ENCODE measurements around the gene CD109. TPM values are rescaled to one million over a fixed set of nuclear protein-coding genes. Genes with fewer than 3 reads are reported as not detected.

The CD109 gene
- polyA plus RNA-seq, 1 donor from 2014 or later, result 0.07 TPM

GRCh38 chr6:73690056-73690455 lies 5.9 kb upstream of the CD109 start:
- Histone ChIP-seq H2AFZ (ENCODE audit: low read depth, low read length) (no peak overlapping the region), H3K9me2 (ENCODE audit: insufficient read depth, low read length) (no peaks in the 10 kb centered on the region), H3K27me3 (ENCODE audit: insufficient read depth, low read depth, low read length) (peaks cover 5% of the 10 kb centered on the region), H3K4me2 (ENCODE audit: low read length) (no peak overlapping the region), H4K20me1 (ENCODE audit: insufficient read depth) (no peaks in the 10 kb centered on the region), H3K79me2 (replicated peaks; ENCODE audit: insufficient read depth, low read length) (no peaks in the 10 kb centered on the region), H3K4me3 (ENCODE audit: low read length) (no peak overlapping the region), H3K9ac (ENCODE audit: low read length) (no peak overlapping the region), H3K27ac (ENCODE audit: low read length) (no peak overlapping the region), H3F3A (ENCODE audit: insufficient read depth, low read length, poor library complexity, severe bottlenecking) (no peaks in the 10 kb centered on the region), H3K36me3 (ENCODE audit: insufficient read depth, low read length) (no peaks in the 10 kb centered on the region), H3K9me3 (ENCODE audit: low read length) (no peaks in the 10 kb centered on the region)
- TF ChIP-seq POLR2AphosphoS5 (IDR thresholded peaks at IDR 0.05), result no peak
- TF ChIP-seq TAF1 (IDR thresholded peaks at IDR 0.05; ENCODE audit: low read depth), result no peak
- TF ChIP-seq SMC3 (conservative IDR thresholded peaks at IDR 0.05; ENCODE audit: poor library complexity), result no peak
- TF ChIP-seq MXI1 (conservative IDR thresholded peaks at IDR 0.05; ENCODE audit: poor library complexity, severe bottlenecking), result no peak
- TF ChIP-seq RAD21 (conservative IDR thresholded peaks at IDR 0.05), result no peak

- peaks cover 17% of the 10 kb centered on the region for H3K27me3 ChIP-seq (ENCODE audit: insufficient read depth, low read depth, low read length)
- H3K9me3 ChIP-seq (ENCODE audit: low read length), result no peaks in the 10 kb centered on the region
- H4K20me1 ChIP-seq (ENCODE audit: insufficient read depth), result no peaks in the 10 kb centered on the region
- no peaks in the 10 kb centered on the region for H3K9me2 ChIP-seq (ENCODE audit: insufficient read depth, low read length)
- no peak overlapping the region for H3K27ac ChIP-seq (ENCODE audit: low read length)
- no peak overlapping the region for H2AFZ ChIP-seq (ENCODE audit: low read depth, low read length)
- H3K79me2 ChIP-seq (replicated peaks; ENCODE audit: insufficient read depth, low read length), result no peaks in the 10 kb centered on the region
- TF ChIP-seq MXI1 (conservative IDR thresholded peaks at IDR 0.05; ENCODE audit: poor library complexity, severe bottlenecking), result no peak
- TF ChIP-seq TAF1 (IDR thresholded peaks at IDR 0.05; ENCODE audit: low read depth), result no peak
- TF ChIP-seq RAD21 (conservative IDR thresholded peaks at IDR 0.05), result no peak
- no peak for TF ChIP-seq EP300 (conservative IDR thresholded peaks at IDR 0.05; ENCODE audit: poor library complexity, severe bottlenecking)
- TF ChIP-seq EZH2 (IDR thresholded peaks at IDR 0.05; ENCODE audit: borderline replicate concordance, insufficient read depth, low read length, poor library complexity, severe bottlenecking), result no peak
- no peak for TF ChIP-seq POLR2AphosphoS5 (IDR thresholded peaks at IDR 0.05)
- TF ChIP-seq CTCF (IDR thresholded peaks at IDR 0.05; ENCODE audit: poor library complexity, severe bottlenecking), result no peak
- TF ChIP-seq REST (IDR thresholded peaks at IDR 0.05; ENCODE audit: borderline replicate concordance), result no peak
- no peak for TF ChIP-seq SMC3 (conservative IDR thresholded peaks at IDR 0.05; ENCODE audit: poor library complexity)
- H3F3A ChIP-seq (ENCODE audit: insufficient read depth, low read length, poor library complexity, severe bottlenecking), result no peaks in the 10 kb centered on the region
- no peak overlapping the region for H3K4me2 ChIP-seq (ENCODE audit: low read length)
- no peak overlapping the region for H3K4me3 ChIP-seq (ENCODE audit: low read length)
- H3K36me3 ChIP-seq (ENCODE audit: insufficient read depth, low read length), result no peaks in the 10 kb centered on the region
- no peak overlapping the region for H3K9ac ChIP-seq (ENCODE audit: low read length)
These were observed 4.5 kb upstream of the CD109 start for GRCh38 chr6:73691512-73691911.
